WTC11 (cell line): Measurements from ENCODE around the gene CHMP1A.

Experiments used
- AR ChIP-seq: fragments of 250-450 bp; sonication (Bioruptor Pico); IDR thresholded peaks from 2 replicates; pipeline ENCODE4 v1.9.0; 2021; ENCODE audit warnings: mild to moderate bottlenecking
- CREB1 ChIP-seq: sonication (generic); formaldehyde crosslinking; IDR thresholded peaks from 2 replicates; pipeline ENCODE4 v1.8.0; 2023; ENCODE audit warnings: mild to moderate bottlenecking, missing genetic modification reagents
- ESRRA ChIP-seq: sonication (generic); formaldehyde crosslinking; IDR thresholded peaks from 2 replicates; pipeline ENCODE4 v1.8.1; 2022; ENCODE audit warnings: mild to moderate bottlenecking, missing genetic modification reagents, borderline replicate concordance
- FOXP1 ChIP-seq: sonication (generic); formaldehyde crosslinking; IDR thresholded peaks from 2 replicates; pipeline ENCODE4 v1.8.0; 2022; ENCODE audit warnings: missing genetic modification reagents, mild to moderate bottlenecking, moderate library complexity, borderline replicate concordance
- NR1H2 ChIP-seq: sonication (generic); formaldehyde crosslinking; IDR thresholded peaks from 2 replicates; pipeline ENCODE4 v1.9.0; 2021; ENCODE audit warnings: mild to moderate bottlenecking, moderate library complexity, missing genetic modification reagents
- NR2C2 ChIP-seq: sonication (generic); formaldehyde crosslinking; IDR thresholded peaks from 2 replicates; pipeline ENCODE4 v1.8.0; 2022; ENCODE audit warnings: mild to moderate bottlenecking, missing genetic modification reagents
- STAT6 ChIP-seq: sonication (generic); formaldehyde crosslinking; conservative IDR thresholded peaks from 2 replicates; pipeline ENCODE4 v1.8.1; 2023; ENCODE audit warnings: mild to moderate bottlenecking, low read depth, missing genetic modification reagents, moderate library complexity
- USF2 ChIP-seq: sonication (generic); formaldehyde crosslinking; IDR thresholded peaks from 2 replicates; pipeline ENCODE4 v1.8.1; 2023; ENCODE audit warnings: mild to moderate bottlenecking, missing genetic modification reagents, moderate library complexity
- ZNF232 ChIP-seq: sonication (generic); formaldehyde crosslinking; IDR thresholded peaks from 2 replicates; pipeline ENCODE4 v1.8.0; 2022; ENCODE audit warnings: mild to moderate bottlenecking, missing genetic modification reagents
- ZNF423 ChIP-seq: fragments of 250-450 bp; sonication (Bioruptor Pico); IDR thresholded peaks from 2 replicates; pipeline ENCODE4 v2.1.2; 2022; ENCODE audit warnings: mild to moderate bottlenecking, moderate library complexity
- TF ChIP-seq, protein P1 (sequence below): fragments of 200-600 bp; IDR thresholded peaks from 2 replicates; pipeline ENCODE4 v1.8.0; 2022; ENCODE audit warnings: antibody characterized with exemption
- TF ChIP-seq, protein P2 (sequence below): sonication (generic); formaldehyde crosslinking; IDR thresholded peaks from 2 replicates; pipeline ENCODE4 v1.8.1; 2023; ENCODE audit warnings: mild to moderate bottlenecking, moderate library complexity, missing genetic modification reagents
- TF ChIP-seq, protein P3 (sequence below): fragments of 250-450 bp; sonication (Bioruptor Pico); IDR thresholded peaks from 2 replicates; pipeline ENCODE4 v2.1.2; 2022; ENCODE audit warnings: mild to moderate bottlenecking, moderate library complexity
- TF ChIP-seq, protein P4 (sequence below): sonication (generic); formaldehyde crosslinking; IDR thresholded peaks from 2 replicates; pipeline ENCODE4 v1.8.0; 2022; ENCODE audit warnings: mild to moderate bottlenecking, missing genetic modification reagents

- TF ChIP-seq, protein P1, sequence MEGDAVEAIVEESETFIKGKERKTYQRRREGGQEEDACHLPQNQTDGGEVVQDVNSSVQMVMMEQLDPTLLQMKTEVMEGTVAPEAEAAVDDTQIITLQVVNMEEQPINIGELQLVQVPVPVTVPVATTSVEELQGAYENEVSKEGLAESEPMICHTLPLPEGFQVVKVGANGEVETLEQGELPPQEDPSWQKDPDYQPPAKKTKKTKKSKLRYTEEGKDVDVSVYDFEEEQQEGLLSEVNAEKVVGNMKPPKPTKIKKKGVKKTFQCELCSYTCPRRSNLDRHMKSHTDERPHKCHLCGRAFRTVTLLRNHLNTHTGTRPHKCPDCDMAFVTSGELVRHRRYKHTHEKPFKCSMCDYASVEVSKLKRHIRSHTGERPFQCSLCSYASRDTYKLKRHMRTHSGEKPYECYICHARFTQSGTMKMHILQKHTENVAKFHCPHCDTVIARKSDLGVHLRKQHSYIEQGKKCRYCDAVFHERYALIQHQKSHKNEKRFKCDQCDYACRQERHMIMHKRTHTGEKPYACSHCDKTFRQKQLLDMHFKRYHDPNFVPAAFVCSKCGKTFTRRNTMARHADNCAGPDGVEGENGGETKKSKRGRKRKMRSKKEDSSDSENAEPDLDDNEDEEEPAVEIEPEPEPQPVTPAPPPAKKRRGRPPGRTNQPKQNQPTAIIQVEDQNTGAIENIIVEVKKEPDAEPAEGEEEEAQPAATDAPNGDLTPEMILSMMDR: no peak
- TF ChIP-seq ZNF232: no peak
- TF ChIP-seq, protein P2, sequence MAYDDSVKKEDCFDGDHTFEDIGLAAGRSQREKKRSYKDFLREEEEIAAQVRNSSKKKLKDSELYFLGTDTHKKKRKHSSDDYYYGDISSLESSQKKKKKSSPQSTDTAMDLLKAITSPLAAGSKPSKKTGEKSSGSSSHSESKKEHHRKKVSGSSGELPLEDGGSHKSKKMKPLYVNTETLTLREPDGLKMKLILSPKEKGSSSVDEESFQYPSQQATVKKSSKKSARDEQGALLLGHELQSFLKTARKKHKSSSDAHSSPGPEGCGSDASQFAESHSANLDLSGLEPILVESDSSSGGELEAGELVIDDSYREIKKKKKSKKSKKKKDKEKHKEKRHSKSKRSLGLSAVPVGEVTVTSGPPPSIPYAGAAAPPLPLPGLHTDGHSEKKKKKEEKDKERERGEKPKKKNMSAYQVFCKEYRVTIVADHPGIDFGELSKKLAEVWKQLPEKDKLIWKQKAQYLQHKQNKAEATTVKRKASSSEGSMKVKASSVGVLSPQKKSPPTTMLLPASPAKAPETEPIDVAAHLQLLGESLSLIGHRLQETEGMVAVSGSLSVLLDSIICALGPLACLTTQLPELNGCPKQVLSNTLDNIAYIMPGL (CRISPR knock-in tag): no peak
- no peak for TF ChIP-seq NR1H2 (CRISPR knock-in tag)
- TF ChIP-seq USF2 (CRISPR knock-in tag): no peak
- no peak for TF ChIP-seq AR (CRISPR knock-in tag)
- TF ChIP-seq STAT6 (CRISPR knock-in tag): no peak
- no peak for TF ChIP-seq NR2C2 (CRISPR knock-in tag)
- TF ChIP-seq CREB1 (CRISPR knock-in tag): no peak
- TF ChIP-seq ESRRA (CRISPR knock-in tag): no peak
- TF ChIP-seq FOXP1: no peak
- TF ChIP-seq, protein P3, sequence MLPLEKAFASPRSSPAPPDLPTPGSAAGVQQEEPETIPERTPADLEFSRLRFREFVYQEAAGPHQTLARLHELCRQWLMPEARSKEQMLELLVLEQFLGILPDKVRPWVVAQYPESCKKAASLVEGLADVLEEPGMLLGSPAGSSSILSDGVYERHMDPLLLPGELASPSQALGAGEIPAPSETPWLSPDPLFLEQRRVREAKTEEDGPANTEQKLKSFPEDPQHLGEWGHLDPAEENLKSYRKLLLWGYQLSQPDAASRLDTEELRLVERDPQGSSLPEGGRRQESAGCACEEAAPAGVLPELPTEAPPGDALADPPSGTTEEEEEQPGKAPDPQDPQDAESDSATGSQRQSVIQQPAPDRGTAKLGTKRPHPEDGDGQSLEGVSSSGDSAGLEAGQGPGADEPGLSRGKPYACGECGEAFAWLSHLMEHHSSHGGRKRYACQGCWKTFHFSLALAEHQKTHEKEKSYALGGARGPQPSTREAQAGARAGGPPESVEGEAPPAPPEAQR: no peak
- TF ChIP-seq, protein P4, sequence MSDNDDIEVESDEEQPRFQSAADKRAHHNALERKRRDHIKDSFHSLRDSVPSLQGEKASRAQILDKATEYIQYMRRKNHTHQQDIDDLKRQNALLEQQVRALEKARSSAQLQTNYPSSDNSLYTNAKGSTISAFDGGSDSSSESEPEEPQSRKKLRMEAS (CRISPR knock-in tag): no peak
- no peak for TF ChIP-seq ZNF423 (CRISPR knock-in tag)
Measured at GRCh38 chr16:89629827-89630610, 27.5 kb downstream of the CHMP1A start.
